Stomach (tissue), 4 donors: Measurements from ENCODE around the gene HMGCL.

Experiments used
- CTCF ChIP-seq, 7 experiments: fragments of 450-650 bp in 4 of 7; fragments of 200-600 bp in 3 of 7; sonication (generic) in 3 of 7; IDR thresholded peaks; one replicate each; pipeline ENCODE4 v1.5.1; 2016 to 2019; ENCODE audit warnings: antibody characterized with exemption in 7 of 7, control low read depth in 2 of 7, mild to moderate bottlenecking in 1 of 7
- EP300 ChIP-seq: sonication (generic); formaldehyde crosslinking; IDR thresholded peaks from one replicate; pipeline ENCODE4 v1.6.1; 2017; ENCODE audit warnings: antibody characterized with exemption
- POLR2A ChIP-seq, 4 donors: fragments of 450-650 bp; IDR thresholded peaks; one replicate each; pipeline ENCODE4 v1.6.1; 2016; ENCODE audit warnings: antibody characterized with exemption in 4 of 4, control low read depth in 2 of 4, mild to moderate bottlenecking in 1 of 4, moderate library complexity in 1 of 4

- TF ChIP-seq EP300 (no peak), CTCF (IDR thresholded peaks at IDR 0.05) (no peak), POLR2A (IDR thresholded peaks at IDR 0.05) (no peak)
Measured at GRCh38 chr1:23817633-23818032, 7.6 kb downstream of the HMGCL start.
